Ishikawa (cell line): ENCODE measurements around the gene DNAJC5.

Experiments used
- CEBPB ChIP-seq: IDR thresholded peaks from 2 replicates; pipeline ENCODE4 v1.6.1; 2012
- EP300 ChIP-seq: IDR thresholded peaks from 2 replicates; pipeline ENCODE4 v1.6.1; 2012; ENCODE audit warnings: borderline replicate concordance
- REST ChIP-seq: IDR thresholded peaks from 2 replicates; pipeline ENCODE4 v1.6.1; 2012; ENCODE audit warnings: low read depth, mild to moderate bottlenecking
- USF1 ChIP-seq: IDR thresholded peaks from 2 replicates; pipeline ENCODE4 v1.6.1; 2012
- YY1 ChIP-seq: IDR thresholded peaks from 2 replicates; pipeline ENCODE4 v1.6.1; 2012; ENCODE audit warnings: low read depth

- TF ChIP-seq YY1, result no peak
- TF ChIP-seq EP300, result no peak; the same call in 1 of the 2 replicates
- no peak for TF ChIP-seq USF1
- TF ChIP-seq REST, result no peak
- TF ChIP-seq CEBPB, result no peak
Observed at GRCh38 chr20:63957004-63957689, 62.2 kb downstream of the DNAJC5 start.
